NCI-H1694 (cell line): ENCODE results near the gene PLCXD1.
"Not testable (repeated sequence)": the region's sequence is repeated elsewhere in the genome, so short reads cannot be mapped to it uniquely, and the experiment has no call there.

ENCODE experiments used
- DNase-seq: peaks from one replicate; lab custom pipeline; 2025; lab: John Stamatoyannopoulos, UW

PLCXD1 gene

GRCh38 chrX:317424-318067, 36.4 kb downstream of the PLCXD1 start:
- DNase-seq: no peak

GRCh38 chrX:318068-318738, 37.0 kb downstream of the PLCXD1 start:
- DNase-seq: no peak

DNA sequence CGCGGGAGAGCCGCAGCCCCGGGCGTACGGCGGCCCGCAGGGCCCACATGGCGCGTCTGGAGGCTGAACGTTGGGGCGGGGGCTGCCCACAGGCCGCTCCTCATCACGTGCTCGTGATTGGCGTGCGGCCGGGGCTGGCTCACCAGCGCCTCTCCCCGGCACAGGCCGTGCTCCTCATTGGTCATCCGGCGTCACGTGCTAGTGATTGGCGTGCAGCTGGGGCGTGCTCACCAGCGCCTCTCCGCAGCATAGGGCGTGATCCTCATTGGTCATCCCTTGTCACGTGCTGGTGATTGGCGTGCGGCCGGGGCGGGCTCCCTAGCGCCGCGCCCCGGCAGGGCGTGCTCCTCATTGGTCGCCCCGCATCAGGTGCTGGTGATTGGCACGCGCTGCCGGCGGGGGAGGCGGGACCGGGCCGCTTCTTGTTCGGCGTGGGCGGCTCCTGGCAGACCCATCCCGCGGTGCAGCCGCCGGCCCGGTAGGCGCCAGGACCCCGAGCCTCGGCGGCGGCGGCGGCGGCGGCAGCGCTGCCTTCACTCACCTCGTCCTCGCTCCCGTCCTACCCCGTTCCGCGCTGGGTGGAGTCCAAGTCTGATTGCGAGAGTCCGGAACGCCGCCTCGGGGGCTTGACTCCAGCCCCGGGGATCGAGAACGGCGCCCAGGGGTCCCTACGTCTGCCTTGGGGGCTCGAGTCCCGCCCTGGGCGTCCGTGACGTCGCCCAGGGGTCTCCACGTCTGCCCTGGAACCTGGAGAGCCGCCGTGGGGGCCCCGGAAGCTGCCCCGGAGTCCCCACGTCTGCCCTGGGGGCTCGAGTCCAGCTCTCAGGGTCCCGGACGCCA, 37.8 kb downstream of the PLCXD1 start, which contains the start of gene GTPBP6:
GTPBP6 (minus strand) TSS at position 58 of the 840 bp plus-strand sequence; CDS start at position 49, 9 bp downstream.
- no peak for DNase-seq

- DNase-seq: no peak
Observed at GRCh38 chrX:319579-320125, 38.5 kb downstream of the PLCXD1 start.

GRCh38 chrX:320126-320783, 39.1 kb downstream of the PLCXD1 start:
- DNase-seq: no peak

- DNase-seq: no peak
Observed at GRCh38 chrX:323721-324628, 42.8 kb downstream of the PLCXD1 start.

DNA sequence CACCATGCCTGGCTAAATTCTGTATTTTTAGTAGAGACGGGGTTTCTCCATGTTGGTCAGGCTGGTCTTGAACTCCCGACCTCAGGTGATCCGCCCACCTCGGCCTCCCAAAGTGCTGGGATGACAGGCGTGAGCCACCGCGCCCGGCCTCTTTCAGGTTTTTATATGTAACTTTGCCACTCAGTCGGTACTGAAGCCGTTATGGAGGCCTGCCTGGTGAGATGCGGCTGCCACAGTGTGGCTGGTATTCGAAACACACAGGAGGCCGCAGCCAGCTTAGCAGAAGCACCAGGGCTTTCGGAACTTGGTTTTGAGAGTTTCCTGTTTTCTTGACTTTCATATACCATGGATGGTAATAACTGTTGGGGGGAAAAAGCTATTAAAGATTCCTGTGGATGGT, 43.5 kb downstream of the PLCXD1 start:
- DNase-seq: not testable (repeated sequence)

DNA sequence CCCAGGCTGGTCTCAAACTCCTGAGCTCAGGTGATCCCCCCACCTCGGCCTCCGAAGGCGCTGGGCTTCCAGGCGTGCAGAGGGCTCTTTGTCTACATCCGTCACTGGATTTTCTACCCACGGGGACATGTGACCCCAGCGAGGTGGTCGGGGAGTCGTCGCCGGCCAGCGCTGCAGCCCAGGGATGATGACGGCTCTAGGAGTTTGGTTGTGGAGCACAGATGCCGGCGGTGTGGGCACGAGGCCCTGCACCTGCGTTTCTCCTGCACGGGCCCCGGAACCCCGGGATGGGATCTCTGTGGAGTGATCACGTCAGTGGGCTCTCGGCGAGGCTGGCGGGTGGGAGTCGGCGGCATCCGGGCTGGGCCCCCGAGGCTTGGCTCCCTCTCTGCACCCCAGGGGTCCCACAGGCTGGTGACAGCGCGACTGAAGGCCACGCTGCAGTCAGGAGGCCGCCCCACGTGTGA, 46.5 kb downstream of the PLCXD1 start:
- no peak for DNase-seq

DNA sequence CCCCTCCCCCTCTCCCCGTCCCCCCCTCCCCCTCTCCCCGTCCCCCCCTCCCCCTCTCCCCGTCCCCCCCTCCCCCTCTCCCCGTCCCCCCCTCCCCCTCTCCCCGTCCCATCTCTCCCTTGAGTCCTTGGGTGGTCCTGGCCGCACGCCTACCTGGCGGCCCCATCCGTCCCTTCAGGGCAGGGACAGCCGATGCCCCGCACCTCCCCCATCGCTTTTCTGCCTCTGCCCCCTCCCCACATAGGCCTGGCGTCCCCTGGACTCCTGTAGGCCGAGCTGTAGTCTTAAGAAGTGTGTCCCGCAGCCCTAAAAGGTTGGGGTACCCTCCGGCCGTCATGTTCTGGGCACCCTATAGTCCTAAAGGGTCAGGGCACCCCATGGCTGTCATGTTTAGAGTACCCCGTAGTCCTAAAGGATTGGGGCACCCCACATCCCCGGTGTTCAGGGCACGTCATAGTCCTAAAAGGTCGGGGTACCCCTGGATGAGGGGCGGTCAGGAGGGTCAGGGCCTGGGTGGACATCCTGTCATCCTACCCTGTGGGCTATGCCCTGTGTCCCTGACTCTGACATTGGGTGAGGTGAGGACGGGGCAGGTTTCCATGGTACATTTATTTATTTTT, 48.2 kb downstream of the PLCXD1 start:
- no peak for DNase-seq

DNA sequence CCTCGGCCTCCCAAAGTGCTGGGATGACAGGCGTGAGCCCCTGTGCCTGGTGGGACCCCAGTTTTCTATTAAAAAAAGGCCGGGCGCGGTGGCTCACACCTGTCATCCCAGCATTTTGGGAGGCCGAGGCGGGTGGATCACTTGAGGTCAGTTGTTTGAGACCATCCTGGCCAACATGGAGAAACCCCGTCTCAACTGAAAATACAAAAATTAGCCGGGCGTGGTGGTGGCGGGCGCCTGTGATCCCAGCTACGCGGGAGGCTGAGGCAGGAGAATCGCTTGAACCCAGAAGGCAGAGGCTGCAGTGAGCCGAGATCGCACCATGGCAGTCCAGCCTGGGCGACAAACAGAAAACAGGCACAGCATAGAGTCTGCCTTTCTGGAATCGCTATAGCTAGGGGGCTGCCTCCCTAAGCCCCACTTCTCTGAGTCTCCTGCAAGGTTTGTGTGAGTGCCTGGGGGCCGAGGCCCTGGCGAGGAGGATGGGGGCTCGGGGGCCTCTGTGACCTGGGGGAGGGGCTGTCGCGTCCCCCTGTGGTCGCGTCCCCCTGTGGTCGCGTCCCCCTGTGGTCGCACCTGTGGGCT, 49.1 kb downstream of the PLCXD1 start:
- not testable (repeated sequence) for DNase-seq

DNA sequence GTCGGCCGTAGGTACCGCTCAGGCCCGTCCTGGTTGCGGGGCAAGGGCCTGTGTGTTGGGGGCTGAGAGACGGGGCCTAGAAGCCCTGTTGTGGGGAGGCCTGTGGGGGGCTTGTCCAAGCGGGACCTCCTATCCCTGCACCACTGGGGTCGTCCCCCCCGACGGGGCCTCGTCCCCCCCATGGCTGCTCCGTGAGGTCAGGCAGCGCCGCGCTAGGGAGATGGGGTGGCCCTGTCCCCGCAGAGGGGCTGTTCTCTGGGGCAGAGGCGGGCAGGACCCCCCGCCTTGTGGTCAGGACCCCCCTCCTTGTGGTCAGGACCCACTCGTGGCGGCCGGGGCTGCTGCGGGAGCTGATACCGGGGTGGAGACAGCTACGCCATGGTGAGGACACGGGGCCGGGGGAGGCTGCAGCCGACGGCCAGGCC, 49.6 kb downstream of the PLCXD1 start:
- DNase-seq: no peak

GRCh38 chrX:331151-331824, 50.1 kb downstream of the PLCXD1 start:
- DNase-seq: no peak

- no peak for DNase-seq
Observed at GRCh38 chrX:331825-332495, 50.8 kb downstream of the PLCXD1 start.

GRCh38 chrX:332496-332860, 51.3 kb downstream of the PLCXD1 start:
- no peak for DNase-seq

DNA sequence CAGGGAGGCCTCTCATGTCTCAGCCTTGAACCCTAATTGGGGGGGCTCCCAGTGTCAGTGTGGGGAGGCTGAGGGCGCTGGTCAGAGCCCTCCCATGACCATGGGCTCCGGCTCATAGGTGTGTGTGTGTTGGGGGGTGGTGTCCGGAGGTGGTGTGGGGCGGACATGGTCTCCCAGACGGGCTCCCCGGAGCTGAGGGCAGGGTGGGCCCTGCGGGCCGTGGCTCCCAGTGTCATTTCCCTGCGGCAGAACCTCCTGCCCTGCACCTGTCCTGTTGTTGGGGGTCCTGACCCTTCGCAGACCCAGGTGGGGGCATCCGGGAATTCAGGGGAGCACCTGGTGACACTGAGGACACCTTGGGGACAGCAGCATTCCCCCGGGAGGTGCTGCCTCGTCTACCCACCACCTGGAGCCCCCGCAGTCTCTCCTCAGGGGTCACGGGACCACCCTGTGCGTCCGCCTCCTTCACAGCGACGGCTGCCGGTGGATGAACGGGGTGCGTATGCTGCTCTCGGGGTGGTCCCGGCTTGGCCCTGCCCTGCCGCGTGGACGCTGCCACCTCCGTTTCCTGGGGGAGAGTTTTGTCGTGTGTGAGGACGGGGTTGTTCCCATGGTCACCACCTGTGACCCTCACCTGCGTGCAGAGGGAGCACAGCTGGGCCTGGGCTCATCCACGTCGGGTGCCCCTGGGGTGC, 51.9 kb downstream of the PLCXD1 start:
- DNase-seq: no peak

GRCh38 chrX:333611-334311, 52.6 kb downstream of the PLCXD1 start:
- DNase-seq: no peak

GRCh38 chrX:334331-334891, 53.2 kb downstream of the PLCXD1 start:
- no peak for DNase-seq
